ENCODE data around the gene PIP5K1B.

The PIP5K1B gene

GRCh38 chr9:68738358-68738757 lies 33.3 kb downstream of the PIP5K1B start:
- DNase-seq (ENCODE audit: low read depth), result no peak

GRCh38 chr9:68739621-68740174 lies 34.7 kb downstream of the PIP5K1B start:
- DNase-seq (ENCODE audit: low read depth), result no peak

- no peak for DNase-seq (ENCODE audit: low read depth)
Measured at GRCh38 chr9:68740561-68740960, 35.5 kb downstream of the PIP5K1B start.

GRCh38 chr9:68741234-68741633 lies 36.2 kb downstream of the PIP5K1B start:
- DNase-seq (ENCODE audit: low read depth), result no peak

- DNase-seq (ENCODE audit: low read depth), result no peak
Measured at GRCh38 chr9:68741704-68742332, 36.8 kb downstream of the PIP5K1B start.

GRCh38 chr9:68742333-68742730 lies 37.3 kb downstream of the PIP5K1B start:
- DNase-seq (ENCODE audit: low read depth), result no peak

GRCh38 chr9:68744426-68744825 lies 39.4 kb downstream of the PIP5K1B start:
- DNase-seq (ENCODE audit: low read depth), result no peak

- DNase-seq (ENCODE audit: low read depth), result no peak
Measured at GRCh38 chr9:68746525-68746924, 41.5 kb downstream of the PIP5K1B start.

GRCh38 chr9:68747043-68747533 lies 42.0 kb downstream of the PIP5K1B start:
- DNase-seq (ENCODE audit: low read depth), result no peak

GRCh38 chr9:68749135-68749534 lies 44.1 kb downstream of the PIP5K1B start:
- DNase-seq (ENCODE audit: low read depth), result no peak

GRCh38 chr9:68749579-68750159 lies 44.6 kb downstream of the PIP5K1B start:
- DNase-seq (ENCODE audit: low read depth), result no peak

- DNase-seq (ENCODE audit: low read depth), result no peak
Measured at GRCh38 chr9:68750255-68750654, 45.2 kb downstream of the PIP5K1B start.

- DNase-seq (ENCODE audit: low read depth), result no peak
Measured at GRCh38 chr9:68750786-68751185, 45.7 kb downstream of the PIP5K1B start.

GRCh38 chr9:68751556-68751955 lies 46.5 kb downstream of the PIP5K1B start:
- DNase-seq (ENCODE audit: low read depth), result no peak

GRCh38 chr9:68755051-68755450 lies 50.0 kb downstream of the PIP5K1B start:
- no peak for DNase-seq (ENCODE audit: low read depth)

GRCh38 chr9:68755752-68756151 lies 50.7 kb downstream of the PIP5K1B start:
- no peak for DNase-seq (ENCODE audit: low read depth)

GRCh38 chr9:68759981-68760673 lies 55.1 kb downstream of the PIP5K1B start:
- no peak for DNase-seq (ENCODE audit: low read depth)

- DNase-seq (ENCODE audit: low read depth), result no peak
Measured at GRCh38 chr9:68760674-68761333, 55.8 kb downstream of the PIP5K1B start.

- DNase-seq (ENCODE audit: low read depth), result no peak
Measured at GRCh38 chr9:68762570-68762969, 57.5 kb downstream of the PIP5K1B start.

GRCh38 chr9:68763104-68763503 lies 58.1 kb downstream of the PIP5K1B start:
- no peak for DNase-seq (ENCODE audit: low read depth)

GRCh38 chr9:68768619-68769018 lies 63.6 kb downstream of the PIP5K1B start:
- no peak for DNase-seq (ENCODE audit: low read depth)

GRCh38 chr9:68769852-68770251 lies 64.8 kb downstream of the PIP5K1B start:
- no peak for DNase-seq (ENCODE audit: low read depth)

GRCh38 chr9:68771376-68771775 lies 66.3 kb downstream of the PIP5K1B start:
- no peak for DNase-seq (ENCODE audit: low read depth)

Data from activated T-cell treated with anti-CD3 and anti-CD28 coated beads for 48 hours (primary cell).